HCT116 (cell line): ENCODE data around the gene ELOB. TPM values are rescaled to one million over a fixed set of nuclear protein-coding genes. Genes with fewer than 3 reads are reported as not detected.
A peak's percentile ranks its signal among the peaks of the same experiment; 100 is the strongest.

ENCODE experiments used
- ATAC-seq: fragments of 200-7000 bp; cut with Tn5 transposase; 2 replicates; pipeline ENCODE4 v1.9.1; 2020; ENCODE audit warnings: mild to moderate bottlenecking, moderate library complexity
- BruUV-seq: library from RNA; stranded (reverse); fragments of 400-500 nt; replicated peaks from 2 replicates; lab custom pipeline; 2021; lab: Mats Ljungman, UMichigan
- CTCF ChIA-PET: fragments of 300-600 bp; sonication (Branson Sonifier 250); formaldehyde crosslinking; loops from one replicate; lab custom pipeline; 2021; ENCODE audit warnings: antibody characterized with exemption; lab: Charles Lee
- POLR2A ChIA-PET: fragments of 300-600, 350-600 bp; sonication (Branson Sonifier 250); formaldehyde crosslinking; loops from one replicate; lab custom pipeline; 2021; ENCODE audit warnings: antibody characterized with exemption; lab: Charles Lee
- RAD21 ChIA-PET, 2 experiments: fragments of 300-600 bp; sonication (Branson Sonifier 250); formaldehyde crosslinking; loops; one replicate each; lab custom pipeline; 2023; ENCODE audit warnings: low total read pairs in 2 of 2; ENCODE audit not compliant: uncharacterized antibody in 2 of 2, unreplicated experiment in 2 of 2, low non-redundant PET in 1 of 2; lab: Charles Lee
- DNase-seq: peaks from one replicate; pipeline ENCODE4 v3.0.0-alpha.2; 2010; ENCODE audit warnings: low read depth, low spot score
- H2AFZ ChIP-seq: fragments of 200-600 bp; shearing (Covaris generic), sonication (generic); 2 replicates; pipeline ENCODE4 v1.6.1; 2017; ENCODE audit warnings: low read depth, mixed run types, mixed read lengths, antibody characterized with exemption, low read length; ENCODE audit not compliant: poor library complexity, severe bottlenecking
- H3K27ac ChIP-seq: 2 replicates; pipeline ENCODE4 v1.5.1; 2012; ENCODE audit warnings: low read depth, low read length
- H3K27me3 ChIP-seq: fragments of 200-600 bp; sonication (generic); 2 replicates; pipeline ENCODE4 v1.6.1; 2016; ENCODE audit warnings: mixed run types, low read length, mixed read lengths; ENCODE audit not compliant: insufficient read depth
- H3K36me3 ChIP-seq, 2 experiments: fragments of 200-500 bp in 1 of 2; fragments of 200-600 bp in 1 of 2; sonication (Bioruptor generic) in 1 of 2; sonication (generic) in 1 of 2; 2 replicates each; pipeline versions ENCODE4 v1.5.1 to v1.6.1; 2014 to 2016; ENCODE audit warnings: low read length in 2 of 2, inconsistent platforms in 1 of 2, mixed read lengths in 1 of 2, mixed run types in 1 of 2; ENCODE audit not compliant: insufficient read depth in 2 of 2, control insufficient read depth in 1 of 2
- H3K4me1 ChIP-seq, 2 experiments: fragments of 200-600 bp in 1 of 2; sonication (generic) in 1 of 2; 2 replicates each; pipeline versions ENCODE4 v1.5.1 to v1.6.1; 2012 to 2017; ENCODE audit warnings: low read length in 2 of 2, inconsistent platforms in 1 of 2, mild to moderate bottlenecking in 1 of 2, mixed read lengths in 1 of 2, mixed run types in 1 of 2, moderate library complexity in 1 of 2; ENCODE audit not compliant: insufficient read depth in 2 of 2, control insufficient read depth in 1 of 2
- H3K4me2 ChIP-seq: fragments of 200-600 bp; sonication (generic); 2 replicates; pipeline ENCODE4 v1.6.1; 2017; ENCODE audit warnings: mixed run types, low read length, mixed read lengths
- H3K4me3 ChIP-seq, 2 experiments: fragments of 200-600 bp in 1 of 2; sonication (generic) in 1 of 2; replicated peaks in 1 of 2; 2 replicates each; pipeline ENCODE4 v1.5.1; 2011 to 2016; ENCODE audit warnings: low read length in 2 of 2, control low read depth in 1 of 2, low read depth in 1 of 2, mild to moderate bottlenecking in 1 of 2, mixed read lengths in 1 of 2, mixed run types in 1 of 2
- H3K79me2 ChIP-seq: fragments of 200-600 bp; sonication (generic); 2 replicates; pipeline ENCODE4 v1.6.1; 2017; ENCODE audit warnings: mild to moderate bottlenecking, mixed run types, low read length, moderate library complexity, mixed read lengths; ENCODE audit not compliant: insufficient read depth
- H3K9ac ChIP-seq: fragments of 200-600 bp; sonication (generic); 2 replicates; pipeline ENCODE4 v1.6.1; 2016; ENCODE audit warnings: low read length, mixed read lengths
- H3K9me2 ChIP-seq: fragments of 200-600 bp; sonication (generic), shearing (Covaris generic); 2 replicates; pipeline ENCODE4 v1.6.1; 2017; ENCODE audit warnings: mixed run types, mild to moderate bottlenecking, moderate library complexity; ENCODE audit not compliant: insufficient read depth
- H3K9me3 ChIP-seq, 2 experiments: fragments of 200-500 bp in 1 of 2; fragments of 200-600 bp in 1 of 2; sonication (Bioruptor generic) in 1 of 2; sonication (generic) in 1 of 2; 2 replicates each; pipeline ENCODE4 v1.6.1; 2014 to 2017; ENCODE audit warnings: low read length in 2 of 2, mixed read lengths in 2 of 2, inconsistent platforms in 1 of 2, low read depth in 1 of 2, mild to moderate bottlenecking in 1 of 2, mixed run types in 1 of 2, moderate library complexity in 1 of 2; ENCODE audit not compliant: control insufficient read depth in 1 of 2, insufficient read depth in 1 of 2
- H4K20me1 ChIP-seq: fragments of 200-600 bp; sonication (generic), shearing (Covaris generic); 2 replicates; pipeline ENCODE4 v1.6.1; 2017; ENCODE audit warnings: mixed run types, mild to moderate bottlenecking, moderate library complexity; ENCODE audit not compliant: insufficient read depth
- FOSL1 ChIP-seq: IDR thresholded peaks from 2 replicates; pipeline ENCODE4 v1.6.1; 2012; ENCODE audit warnings: low read depth
- RAD21 ChIP-seq: IDR thresholded peaks from 2 replicates; pipeline ENCODE4 v1.6.1; 2012; ENCODE audit warnings: low read depth, mild to moderate bottlenecking
- SIN3A ChIP-seq: IDR thresholded peaks from 2 replicates; pipeline ENCODE4 v1.6.1; 2012; ENCODE audit warnings: low read depth
- SP1 ChIP-seq: IDR thresholded peaks from 2 replicates; pipeline ENCODE4 v1.6.1; 2012; ENCODE audit warnings: low read depth
- YY1 ChIP-seq: IDR thresholded peaks from 2 replicates; pipeline ENCODE4 v1.6.1; 2011; ENCODE audit warnings: low read length, low read depth, moderate library complexity, mild to moderate bottlenecking; ENCODE audit not compliant: insufficient replicate concordance; ENCODE audit errors: extremely low read depth
- ZNF274 ChIP-seq: fragments of 200-500 bp; sonication (Bioruptor generic); IDR thresholded peaks from 2 replicates; pipeline ENCODE4 v1.6.1; 2014; ENCODE audit warnings: mild to moderate bottlenecking, low read depth, low read length, inconsistent platforms
- intact Hi-C: fragments of 100-400 bp; cut with micrococcal nuclease; formaldehyde crosslinking; loops from 2 replicates; pipeline ENCODE4 v1.10.0; 2022
- total RNA-seq: library from RNA; stranded (reverse); gene quantifications from one replicate; pipeline ENCODE4 v1.2.1, GENCODE V29; 2021; ENCODE audit not compliant: unreplicated experiment
- TF ChIP-seq, protein P1 (sequence below): IDR thresholded peaks from 2 replicates; pipeline ENCODE4 v1.6.1; 2011; ENCODE audit warnings: mild to moderate bottlenecking, low read length, moderate library complexity; ENCODE audit not compliant: insufficient replicate concordance; ENCODE audit errors: extremely low read depth
- TF ChIP-seq, protein P2 (sequence below): IDR thresholded peaks from 2 replicates; pipeline ENCODE4 v1.6.1; 2012

Gene ELOB
- total RNA-seq, 1 experiment from 2014 or later = 239 TPM

GRCh38 chr16:2773188-2773968, 3.7 kb downstream of the ELOB start:
- DNase-seq = no peak
- BruUV-seq = no TSS peak
- peaks cover 27 to 55% of the 10 kb centered on the region in 2 experiments for H3K36me3 ChIP-seq

More at GRCh38 chr16:2773188-2773968, 3.7 kb downstream of the ELOB start:
- peaks cover 5 to 49% of the 10 kb centered on the region in 2 experiments; a peak in 3 of 4 replicates for H3K4me1 ChIP-seq
- CTCF ChIA-PET = no interaction called here
- TF ChIP-seq ZNF274 = no peak
- TF ChIP-seq RAD21 = no peak
- TF ChIP-seq, protein P1, sequence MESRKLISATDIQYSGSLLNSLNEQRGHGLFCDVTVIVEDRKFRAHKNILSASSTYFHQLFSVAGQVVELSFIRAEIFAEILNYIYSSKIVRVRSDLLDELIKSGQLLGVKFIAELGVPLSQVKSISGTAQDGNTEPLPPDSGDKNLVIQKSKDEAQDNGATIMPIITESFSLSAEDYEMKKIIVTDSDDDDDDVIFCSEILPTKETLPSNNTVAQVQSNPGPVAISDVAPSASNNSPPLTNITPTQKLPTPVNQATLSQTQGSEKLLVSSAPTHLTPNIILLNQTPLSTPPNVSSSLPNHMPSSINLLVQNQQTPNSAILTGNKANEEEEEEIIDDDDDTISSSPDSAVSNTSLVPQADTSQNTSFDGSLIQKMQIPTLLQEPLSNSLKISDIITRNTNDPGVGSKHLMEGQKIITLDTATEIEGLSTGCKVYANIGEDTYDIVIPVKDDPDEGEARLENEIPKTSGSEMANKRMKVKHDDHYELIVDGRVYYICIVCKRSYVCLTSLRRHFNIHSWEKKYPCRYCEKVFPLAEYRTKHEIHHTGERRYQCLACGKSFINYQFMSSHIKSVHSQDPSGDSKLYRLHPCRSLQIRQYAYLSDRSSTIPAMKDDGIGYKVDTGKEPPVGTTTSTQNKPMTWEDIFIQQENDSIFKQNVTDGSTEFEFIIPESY = no peak
- no peak for TF ChIP-seq SP1
- TF ChIP-seq YY1 = no peak
- no peak for TF ChIP-seq SIN3A
- no peak for TF ChIP-seq FOSL1
- TF ChIP-seq, protein P2, sequence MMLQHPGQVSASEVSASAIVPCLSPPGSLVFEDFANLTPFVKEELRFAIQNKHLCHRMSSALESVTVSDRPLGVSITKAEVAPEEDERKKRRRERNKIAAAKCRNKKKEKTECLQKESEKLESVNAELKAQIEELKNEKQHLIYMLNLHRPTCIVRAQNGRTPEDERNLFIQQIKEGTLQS = no peak
- TF ChIP-seq, all 23 proteins: peak for 0
- H3K27me3 ChIP-seq = no peaks in the 10 kb centered on the region
- ChIA-PET RAD21 (no interaction called here), POLR2A (no interaction called here)
- no peak overlapping the region for H3K4me3 ChIP-seq
- H4K20me1 ChIP-seq = no peaks in the 10 kb centered on the region; the same call in 1 of the 2 replicates
- no peak overlapping the region for H2AFZ ChIP-seq
- H3K9me3 ChIP-seq = no peaks in the 10 kb centered on the region
- H3K4me2 ChIP-seq = peak overlapping the region; percentile 11; the same call in 1 of the 2 replicates
- H3K79me2 ChIP-seq = peaks cover 83% of the 10 kb centered on the region
- ATAC-seq = no peak
- H3K27ac ChIP-seq = no peak overlapping the region
- intact Hi-C loops = no loop called here
- H3K9ac ChIP-seq = no peak overlapping the region
- H3K9me2 ChIP-seq = no peaks in the 10 kb centered on the region
